ENCODE data around the gene SLC12A5. TPM values are rescaled to one million over a fixed set of nuclear protein-coding genes. Genes with fewer than 3 reads are reported as not detected.
A peak's percentile ranks its signal among the peaks of the same experiment; 100 is the strongest.
"Not testable (repeated sequence)": the region's sequence is repeated elsewhere in the genome, so short reads cannot be mapped to it uniquely, and the experiment has no call there.

The SLC12A5 gene
- total RNA-seq, result 0.89 to 2.1 TPM (median 1.9 TPM) in 3 replicates
- long read RNA-seq, result 0 reads

DNA sequence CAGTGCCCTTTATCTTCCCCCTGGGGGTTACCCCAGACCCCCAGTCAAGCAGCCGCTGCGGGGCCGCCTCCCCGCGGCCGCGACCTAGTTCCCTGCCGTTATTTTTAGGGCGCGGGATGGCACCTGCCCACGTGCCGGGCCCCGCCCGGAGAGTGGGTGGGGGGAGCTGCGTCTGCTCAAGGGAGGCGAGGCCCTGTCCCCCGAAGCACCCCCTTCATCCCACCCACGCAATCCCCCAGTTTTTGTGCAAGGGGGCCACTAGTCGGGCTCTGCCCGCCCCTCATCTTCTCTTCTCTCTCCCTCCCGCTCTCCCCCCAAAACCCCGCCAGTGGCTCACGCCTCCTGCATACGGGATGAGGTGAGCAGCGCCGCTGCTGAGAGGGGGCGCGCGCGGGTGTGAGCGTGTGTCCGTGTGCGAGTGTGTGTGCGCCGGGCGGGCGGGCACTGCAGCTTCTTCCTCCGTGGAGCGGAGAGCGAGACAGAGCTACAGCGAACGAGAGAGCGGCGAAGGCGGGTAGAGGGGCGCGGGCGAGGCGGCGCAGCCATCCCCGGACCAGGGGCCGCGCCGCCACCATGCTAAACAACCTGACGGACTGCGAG lies at the start of gene SLC12A5:
Gene SLC12A5 (plus strand): TSS at position 444 of the 600 bp plus-strand sequence. CDS start 130 bp downstream, at position 574.
- Mint-ChIP-seq H3K4me1 (ENCODE audit: low read depth) (no peaks in the 10 kb centered on the region), H3K9me3 (ENCODE audit: low read depth) (no peaks in the 10 kb centered on the region), H3K27me3 (ENCODE audit: low read depth) (peaks cover 64% of the 10 kb centered on the region), H3K4me3 (ENCODE audit: unreplicated experiment) (no peak within 1 kb of the TSS), H3K27ac (ENCODE audit: unreplicated experiment) (no peak within 1 kb of the TSS), H3K36me3 (ENCODE audit: low read depth) (no peaks in the 10 kb centered on the region)
- DNase-seq (ENCODE audit: low spot score), result no peak
- TF ChIP-seq, protein P1, sequence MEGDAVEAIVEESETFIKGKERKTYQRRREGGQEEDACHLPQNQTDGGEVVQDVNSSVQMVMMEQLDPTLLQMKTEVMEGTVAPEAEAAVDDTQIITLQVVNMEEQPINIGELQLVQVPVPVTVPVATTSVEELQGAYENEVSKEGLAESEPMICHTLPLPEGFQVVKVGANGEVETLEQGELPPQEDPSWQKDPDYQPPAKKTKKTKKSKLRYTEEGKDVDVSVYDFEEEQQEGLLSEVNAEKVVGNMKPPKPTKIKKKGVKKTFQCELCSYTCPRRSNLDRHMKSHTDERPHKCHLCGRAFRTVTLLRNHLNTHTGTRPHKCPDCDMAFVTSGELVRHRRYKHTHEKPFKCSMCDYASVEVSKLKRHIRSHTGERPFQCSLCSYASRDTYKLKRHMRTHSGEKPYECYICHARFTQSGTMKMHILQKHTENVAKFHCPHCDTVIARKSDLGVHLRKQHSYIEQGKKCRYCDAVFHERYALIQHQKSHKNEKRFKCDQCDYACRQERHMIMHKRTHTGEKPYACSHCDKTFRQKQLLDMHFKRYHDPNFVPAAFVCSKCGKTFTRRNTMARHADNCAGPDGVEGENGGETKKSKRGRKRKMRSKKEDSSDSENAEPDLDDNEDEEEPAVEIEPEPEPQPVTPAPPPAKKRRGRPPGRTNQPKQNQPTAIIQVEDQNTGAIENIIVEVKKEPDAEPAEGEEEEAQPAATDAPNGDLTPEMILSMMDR (IDR thresholded peaks at IDR 0.05), result no peak

DNA sequence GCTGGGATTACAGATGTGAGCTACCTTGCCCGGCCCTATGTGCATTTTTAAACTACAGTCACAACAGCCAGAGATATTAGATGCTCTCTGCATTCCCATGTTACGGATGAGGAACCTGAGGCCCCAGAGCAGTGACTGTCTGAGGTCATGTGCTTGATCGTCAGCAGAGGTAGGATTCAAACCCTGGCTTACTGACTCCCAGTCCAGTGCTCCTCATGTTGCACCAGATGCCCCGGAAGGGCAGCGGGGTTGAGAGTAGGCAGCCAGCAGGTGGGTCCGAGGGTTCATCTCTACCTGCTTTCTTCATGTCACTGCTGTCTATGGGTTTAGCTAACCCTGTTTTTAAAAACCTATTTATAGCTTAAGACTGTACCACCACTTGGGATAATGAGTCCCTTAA lies 47.8 kb upstream of the SLC12A5 start:
- Mint-ChIP-seq H3K36me3 (ENCODE audit: low read depth) (no peaks in the 10 kb centered on the region), H3K4me1 (ENCODE audit: low read depth) (no peaks in the 10 kb centered on the region), H3K9me3 (ENCODE audit: low read depth) (no peaks in the 10 kb centered on the region), H3K27ac (ENCODE audit: unreplicated experiment) (no peak overlapping the region), H3K4me3 (ENCODE audit: unreplicated experiment) (no peak overlapping the region), H3K27me3 (ENCODE audit: low read depth) (peaks cover 18% of the 10 kb centered on the region)
- no peak for DNase-seq (ENCODE audit: low spot score)
- TF ChIP-seq, protein P1 (IDR thresholded peaks at IDR 0.05), result no peak

DNA sequence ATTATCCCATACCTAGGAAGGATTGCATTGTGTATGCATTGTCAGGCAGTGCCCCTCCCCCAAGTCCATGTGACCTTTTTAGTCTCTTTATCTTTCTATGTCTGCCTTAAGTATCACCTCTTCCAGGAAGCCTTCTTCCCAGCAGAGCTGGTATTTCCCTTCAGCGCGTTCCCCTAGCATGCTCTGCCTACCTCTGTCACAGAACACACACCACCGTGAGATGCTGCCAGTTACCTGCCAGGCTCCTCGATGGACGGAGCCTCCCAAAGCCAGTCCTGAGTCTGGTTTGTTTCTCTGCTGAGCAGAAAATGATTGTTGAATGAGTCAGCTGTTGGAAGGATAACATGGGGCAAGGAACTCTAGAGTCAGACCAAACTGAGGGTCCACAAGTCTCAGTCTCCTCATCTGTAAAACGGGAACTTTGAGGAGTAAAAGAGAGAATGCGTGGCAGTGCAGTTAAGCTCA lies 45.7 kb upstream of the SLC12A5 start:
- H3K9me3 Mint-ChIP-seq (ENCODE audit: low read depth), result no peaks in the 10 kb centered on the region
- H3K4me1 Mint-ChIP-seq (ENCODE audit: low read depth), result no peaks in the 10 kb centered on the region
- no peak for DNase-seq (ENCODE audit: low spot score)
- TF ChIP-seq, protein P1 (IDR thresholded peaks at IDR 0.05), result no peak
- H3K4me3 Mint-ChIP-seq (ENCODE audit: unreplicated experiment), result no peak overlapping the region
- H3K27me3 Mint-ChIP-seq (ENCODE audit: low read depth), result peaks cover 9% of the 10 kb centered on the region
- no peaks in the 10 kb centered on the region for H3K36me3 Mint-ChIP-seq (ENCODE audit: low read depth)
- no peak overlapping the region for H3K27ac Mint-ChIP-seq (ENCODE audit: unreplicated experiment)

DNA sequence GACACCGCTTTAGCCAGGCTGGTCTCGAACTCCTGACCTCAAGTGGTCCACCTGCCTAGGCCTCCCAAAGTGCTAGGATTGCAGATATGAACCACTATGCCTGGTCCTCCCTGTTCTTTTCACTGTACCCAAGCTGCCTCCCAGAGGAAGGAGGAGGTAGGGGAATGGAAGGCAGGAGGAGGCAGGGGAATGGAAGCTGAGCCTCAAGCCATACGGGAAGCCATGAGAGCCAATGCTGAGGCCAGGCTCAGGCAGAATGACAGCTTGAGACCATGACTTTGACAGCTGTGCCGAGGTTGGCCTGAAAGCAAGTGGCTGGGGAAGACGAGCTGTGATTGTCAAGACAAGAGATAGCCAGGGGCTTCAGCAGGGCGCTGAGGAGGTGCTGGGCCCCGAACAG lies 43.4 kb upstream of the SLC12A5 start:
- H3K27me3 Mint-ChIP-seq (ENCODE audit: low read depth), result peaks cover 16% of the 10 kb centered on the region
- TF ChIP-seq, protein P1 (IDR thresholded peaks at IDR 0.05), result no peak
- H3K27ac Mint-ChIP-seq (ENCODE audit: unreplicated experiment), result no peak overlapping the region
- H3K4me3 Mint-ChIP-seq (ENCODE audit: unreplicated experiment), result no peak overlapping the region
- H3K9me3 Mint-ChIP-seq (ENCODE audit: low read depth), result no peaks in the 10 kb centered on the region
- no peaks in the 10 kb centered on the region for H3K4me1 Mint-ChIP-seq (ENCODE audit: low read depth)
- no peaks in the 10 kb centered on the region for H3K36me3 Mint-ChIP-seq (ENCODE audit: low read depth)
- DNase-seq (ENCODE audit: low spot score), result no peak

DNA sequence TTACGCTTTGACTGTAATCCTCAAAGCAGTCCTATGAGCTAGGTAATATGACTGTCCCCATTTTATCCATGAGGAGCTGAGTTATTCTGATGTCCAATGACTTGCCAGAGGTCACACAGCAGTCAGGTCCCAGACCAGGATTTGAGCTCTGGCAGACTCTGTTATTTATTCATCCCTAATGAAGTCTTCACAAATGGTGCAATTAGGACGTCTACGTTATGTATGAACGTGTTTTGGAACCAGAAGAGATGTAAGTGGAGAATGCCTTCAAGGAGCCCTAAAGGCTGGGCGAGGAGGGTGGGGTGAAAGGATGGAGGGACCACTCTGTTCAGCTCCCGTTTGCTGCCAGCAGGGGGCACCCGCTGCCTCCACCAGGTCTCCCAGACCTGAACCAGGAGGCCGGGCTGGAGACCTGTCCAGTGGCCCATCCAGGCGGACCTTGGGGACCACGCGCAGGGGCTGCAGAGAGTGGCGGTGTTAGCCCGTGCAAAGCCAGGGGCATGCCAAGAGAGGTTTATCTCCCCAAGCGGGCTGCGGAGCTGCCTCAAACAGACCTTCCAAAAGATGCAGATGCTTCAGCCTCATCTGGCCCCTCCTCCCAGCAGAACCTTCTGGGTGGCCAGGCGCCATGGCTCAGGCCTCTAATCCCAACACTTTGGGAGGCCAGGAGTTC lies 41.8 kb upstream of the SLC12A5 start:
- TF ChIP-seq, protein P1 (IDR thresholded peaks at IDR 0.05), result peak; percentile 88
- no peak overlapping the region for H3K4me3 Mint-ChIP-seq (ENCODE audit: unreplicated experiment)
- H3K4me1 Mint-ChIP-seq (ENCODE audit: low read depth), result no peaks in the 10 kb centered on the region
- H3K27me3 Mint-ChIP-seq (ENCODE audit: low read depth), result peaks cover 16% of the 10 kb centered on the region
- no peak for DNase-seq (ENCODE audit: low spot score)
- H3K9me3 Mint-ChIP-seq (ENCODE audit: low read depth), result no peaks in the 10 kb centered on the region
- no peaks in the 10 kb centered on the region for H3K36me3 Mint-ChIP-seq (ENCODE audit: low read depth)
- H3K27ac Mint-ChIP-seq (ENCODE audit: unreplicated experiment), result no peak overlapping the region

DNA sequence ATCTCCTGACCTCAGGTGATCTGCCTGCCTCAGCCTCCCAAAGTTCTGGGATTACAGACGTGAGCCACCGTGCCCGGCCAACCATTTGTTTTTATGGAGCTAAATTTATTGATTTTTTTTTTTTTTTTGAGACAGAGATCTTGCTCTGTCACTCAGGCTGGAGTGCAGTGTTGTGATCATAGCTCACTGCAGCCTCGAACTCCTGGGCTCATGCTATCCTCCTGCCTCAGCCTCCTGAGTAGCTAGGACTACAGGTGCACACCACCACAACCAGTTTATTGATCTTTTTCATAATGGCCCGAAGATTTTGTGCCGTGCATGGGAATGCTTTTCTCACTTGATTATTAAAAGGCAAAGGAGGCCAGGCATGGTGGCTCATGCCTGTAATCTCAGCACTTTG lies 40.2 kb upstream of the SLC12A5 start:
- not testable (repeated sequence) for H3K4me1 Mint-ChIP-seq (ENCODE audit: low read depth); H3K27ac Mint-ChIP-seq (ENCODE audit: unreplicated experiment); H3K36me3 Mint-ChIP-seq (ENCODE audit: low read depth); H3K4me3 Mint-ChIP-seq (ENCODE audit: unreplicated experiment); DNase-seq (ENCODE audit: low spot score); H3K9me3 Mint-ChIP-seq (ENCODE audit: low read depth)
- peaks cover 18% of the 10 kb centered on the region for H3K27me3 Mint-ChIP-seq (ENCODE audit: low read depth)

Data from chondrocyte (in vitro differentiated cells).